ENCODE data around the gene GALM. TPM values are rescaled to one million over a fixed set of nuclear protein-coding genes. Genes with fewer than 3 reads are reported as not detected.

Gene GALM
- total RNA-seq, 1 experiment from 2014 or later = 48.7 TPM

DNA sequence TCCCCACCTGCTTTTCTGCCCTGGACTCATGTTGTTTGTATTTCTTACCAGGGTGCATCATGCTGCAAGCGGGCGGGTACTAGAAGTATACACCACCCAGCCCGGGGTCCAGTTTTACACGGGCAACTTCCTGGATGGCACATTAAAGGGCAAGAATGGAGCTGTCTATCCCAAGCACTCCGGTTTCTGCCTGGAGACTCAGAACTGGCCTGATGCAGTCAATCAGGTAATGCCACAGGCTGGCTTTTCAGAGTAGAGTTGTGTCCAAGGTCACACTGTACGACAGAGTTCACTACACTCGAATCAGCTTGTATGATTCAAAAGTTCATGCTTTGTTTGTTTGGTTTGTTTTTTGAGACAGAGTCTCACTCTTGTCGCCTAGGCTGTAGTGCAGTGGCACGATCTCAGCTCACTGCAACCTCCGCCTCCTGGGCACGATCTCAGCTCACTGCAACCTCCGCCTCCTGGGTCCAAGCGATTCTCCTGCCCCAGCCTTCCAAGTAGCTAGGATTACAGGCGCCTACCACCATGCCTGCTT, 65.8 kb downstream of the GALM start:
- H3K27me3 Mint-ChIP-seq (ENCODE audit: insufficient read depth, unreplicated experiment) = no peaks in the 10 kb centered on the region
- intact Hi-C loops (cut with micrococcal nuclease; ENCODE audit: unreplicated experiment) = no loop called here

DNA sequence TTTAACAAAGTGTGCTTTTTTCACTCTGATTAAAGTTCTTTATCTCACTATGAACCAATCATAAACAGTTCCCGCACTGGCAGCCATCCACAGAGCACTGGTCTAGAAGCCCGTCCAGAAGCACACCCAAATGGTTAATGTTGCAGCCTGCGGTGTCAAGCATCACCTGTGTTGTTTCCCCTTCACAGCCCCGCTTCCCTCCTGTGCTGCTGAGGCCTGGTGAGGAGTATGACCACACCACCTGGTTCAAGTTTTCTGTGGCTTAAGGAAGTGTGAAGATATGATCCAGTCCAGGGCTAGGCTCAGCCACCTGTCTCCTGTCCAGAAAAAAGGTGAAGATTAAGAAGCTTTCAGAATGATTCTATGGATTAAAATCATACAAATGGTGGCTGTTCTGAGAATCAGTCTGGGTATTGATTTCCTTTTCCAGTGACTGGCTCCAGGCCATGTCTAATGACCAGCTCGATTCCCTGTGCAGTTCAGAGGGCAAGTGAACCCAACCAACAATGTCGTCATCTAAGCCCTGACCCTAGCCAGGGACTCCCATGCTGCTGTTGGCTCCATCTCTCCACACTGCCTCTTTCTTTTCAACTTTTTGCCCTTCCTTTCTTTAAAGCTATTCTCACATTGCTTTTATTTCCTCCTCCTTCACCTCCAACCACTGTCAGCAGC, 67.5 kb downstream of the GALM start:
- Histone ChIP-seq H3K4me1 (no peaks in the 10 kb centered on the region), H3K9me3 (no peaks in the 10 kb centered on the region), H3K27me3 (replicated peaks; ENCODE audit: control insufficient read depth, insufficient read depth, low read length) (no peaks in the 10 kb centered on the region), H3K36me3 (ENCODE audit: control insufficient read depth, insufficient read depth, low read length) (0 out of 2 replicates have a peak, but pooled peaks cover 2% of the 10 kb centered on the region), H3K4me3 (ENCODE audit: low read depth, low read length) (no peak overlapping the region)
- BruUV-seq (replicated peaks) = no TSS peak
- Mint-ChIP-seq H3K4me1 (ENCODE audit: low read depth, unreplicated experiment) (no peaks in the 10 kb centered on the region), H3K27me3 (ENCODE audit: insufficient read depth, unreplicated experiment) (no peaks in the 10 kb centered on the region), H3K4me3 (ENCODE audit: unreplicated experiment) (no peak overlapping the region), H3K36me3 (ENCODE audit: insufficient read depth, unreplicated experiment) (peaks cover 54% of the 10 kb centered on the region), H3K27ac (ENCODE audit: unreplicated experiment) (no peak overlapping the region), H3K9me3 (ENCODE audit: unreplicated experiment) (no peaks in the 10 kb centered on the region)
- POLR2A ChIA-PET = interaction anchor here (0.6 kb wide), 1 partner anchor 17 kb away, joined by 6 read pairs; no protein-coding TSS in a partner anchor
- DNase-seq = no peak
- CTCF ChIA-PET = interaction anchor here (0.6 to 1.5 kb wide), 2 partner anchors 33 to 152 kb away, joined by 4 to 7 read pairs; no protein-coding TSS in a partner anchor
- TF ChIP-seq CTCF (IDR thresholded peaks at IDR 0.05; ENCODE audit: insufficient read depth in 1 of 2, low read depth in 1 of 2, low read length in 1 of 2, severe bottlenecking in 1 of 2, unreplicated experiment in 1 of 2) = no peak
- intact Hi-C loops (cut with micrococcal nuclease; ENCODE audit: unreplicated experiment) = no loop called here

More for the DNA sequence above, 65.8 kb downstream of the GALM start:
- no peaks in the 10 kb centered on the region for H3K9me3 ChIP-seq
- Mint-ChIP-seq H3K4me3 (ENCODE audit: unreplicated experiment) (no peak overlapping the region), H3K27ac (ENCODE audit: unreplicated experiment) (no peak overlapping the region), H3K36me3 (ENCODE audit: insufficient read depth, unreplicated experiment) (peaks cover 37% of the 10 kb centered on the region), H3K9me3 (ENCODE audit: unreplicated experiment) (no peaks in the 10 kb centered on the region), H3K4me1 (ENCODE audit: low read depth, unreplicated experiment) (no peaks in the 10 kb centered on the region)
- 0 out of 2 replicates have a peak, but pooled peaks cover 2% of the 10 kb centered on the region for H3K36me3 ChIP-seq (ENCODE audit: control insufficient read depth, insufficient read depth, low read length)
- H3K27me3 ChIP-seq (replicated peaks; ENCODE audit: control insufficient read depth, insufficient read depth, low read length) = no peaks in the 10 kb centered on the region
- no peak for TF ChIP-seq CTCF (IDR thresholded peaks at IDR 0.05; ENCODE audit: insufficient read depth in 1 of 2, low read depth in 1 of 2, low read length in 1 of 2, severe bottlenecking in 1 of 2, unreplicated experiment in 1 of 2)
- no TSS peak for BruUV-seq (replicated peaks)
- ChIA-PET POLR2A (interaction anchor here (0.7 kb wide), 1 partner anchor 20 kb away, joined by 9 read pairs; the partner anchor contains the start of gene SRSF7), CTCF (interaction anchor here (1.0 kb wide), 1 partner anchor 10 kb away, joined by 3 read pairs; no protein-coding TSS in a partner anchor)
- H3K4me3 ChIP-seq (ENCODE audit: low read depth, low read length) = no peak overlapping the region
- H3K4me1 ChIP-seq = no peaks in the 10 kb centered on the region
- DNase-seq = no peak

- Histone ChIP-seq H3K4me3 (ENCODE audit: low read depth, low read length) (no peak overlapping the region), H3K27me3 (replicated peaks; ENCODE audit: control insufficient read depth, insufficient read depth, low read length) (no peaks in the 10 kb centered on the region), H3K4me1 (no peaks in the 10 kb centered on the region), H3K9me3 (no peaks in the 10 kb centered on the region), H3K36me3 (ENCODE audit: control insufficient read depth, insufficient read depth, low read length) (0 out of 2 replicates have a peak, but pooled peaks cover 2% of the 10 kb centered on the region)
- no peak for TF ChIP-seq CTCF (IDR thresholded peaks at IDR 0.05; ENCODE audit: insufficient read depth in 1 of 2, low read depth in 1 of 2, low read length in 1 of 2, severe bottlenecking in 1 of 2, unreplicated experiment in 1 of 2)
- ChIA-PET POLR2A (interaction anchor here (0.6 kb wide), 3 partner anchors 16 to 470 kb away, joined by 3 to 6 read pairs (median 6); no protein-coding TSS in a partner anchor), CTCF (interaction anchor here (0.6 to 1.5 kb wide), 4 partner anchors 32 to 390 kb away, joined by 3 to 7 read pairs (median 4); no protein-coding TSS in a partner anchor)
- no peaks in the 10 kb centered on the region for H3K27me3 Mint-ChIP-seq (ENCODE audit: insufficient read depth, unreplicated experiment)
- no peaks in the 10 kb centered on the region for H3K4me1 Mint-ChIP-seq (ENCODE audit: low read depth, unreplicated experiment)
- peaks cover 8% of the 10 kb centered on the region for H3K9me3 Mint-ChIP-seq (ENCODE audit: unreplicated experiment)
- H3K4me3 Mint-ChIP-seq (ENCODE audit: unreplicated experiment) = no peak overlapping the region
- H3K27ac Mint-ChIP-seq (ENCODE audit: unreplicated experiment) = no peak overlapping the region
- BruUV-seq (replicated peaks) = TSS peak; percentile 94
- DNase-seq = no peak
- intact Hi-C loops (cut with micrococcal nuclease; ENCODE audit: unreplicated experiment) = no loop called here
- H3K36me3 Mint-ChIP-seq (ENCODE audit: insufficient read depth, unreplicated experiment) = peaks cover 64% of the 10 kb centered on the region
These were observed 68.6 kb downstream of the GALM start for GRCh38 chr2:38734299-38735058.
